GM20431 (cell line): Measurements from ENCODE around the gene CCBE1.
"Not testable (repeated sequence)": the region's sequence is repeated elsewhere in the genome, so short reads cannot be mapped to it uniquely, and the experiment has no call there.

Experiments
- in situ Hi-C: fragments of 300-500 bp; cut with MseI, MboI; formaldehyde crosslinking; loops from one replicate; pipeline ENCODE4 v1.15.0; 2020; ENCODE audit warnings: low sequenced_read_pairs; ENCODE audit not compliant: unreplicated experiment

The CCBE1 gene

DNA sequence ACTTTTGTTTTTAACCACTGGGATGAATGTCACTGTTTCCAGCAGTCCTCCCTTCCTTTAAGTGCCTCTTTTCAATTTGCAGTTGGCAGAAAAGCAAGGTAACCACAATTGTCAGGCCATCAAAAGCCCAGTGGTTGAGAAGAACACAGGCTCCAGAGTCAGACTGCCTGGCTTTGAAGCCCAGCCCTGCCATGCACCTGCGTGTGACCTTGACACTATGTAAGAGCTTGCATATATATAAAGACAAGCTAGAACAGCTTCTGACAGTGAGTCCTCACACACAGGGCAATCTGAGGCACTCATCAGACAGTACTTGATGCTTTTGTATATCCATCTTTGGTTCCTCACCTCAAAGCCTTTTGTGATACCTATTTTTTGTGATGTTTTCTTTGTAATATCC lies 11.0 kb downstream of the CCBE1 start:
- in situ Hi-C loops: no loop called here

DNA sequence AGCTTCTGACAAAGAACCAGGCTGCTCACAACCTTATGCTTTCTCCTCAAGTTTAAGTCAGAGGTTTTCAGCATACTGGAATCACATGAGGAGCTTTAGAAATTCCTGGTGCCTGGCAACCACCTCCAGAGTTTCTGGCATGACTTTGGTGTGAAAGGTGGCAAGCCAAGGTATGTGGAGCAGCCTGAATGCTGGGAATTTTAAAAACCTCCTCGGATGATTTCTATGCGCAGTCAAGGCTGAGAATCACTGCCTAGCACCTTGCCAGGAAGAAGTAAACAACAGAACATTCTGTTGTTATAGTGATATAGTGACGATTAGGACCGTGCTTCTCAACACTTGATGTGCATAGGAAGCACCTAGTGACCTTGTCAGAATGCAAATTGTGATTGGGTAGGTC lies 11.7 kb downstream of the CCBE1 start:
- in situ Hi-C loops: no loop called here

- in situ Hi-C loops: no loop called here
Observed at GRCh38 chr18:59684777-59685176, 12.4 kb downstream of the CCBE1 start.

DNA sequence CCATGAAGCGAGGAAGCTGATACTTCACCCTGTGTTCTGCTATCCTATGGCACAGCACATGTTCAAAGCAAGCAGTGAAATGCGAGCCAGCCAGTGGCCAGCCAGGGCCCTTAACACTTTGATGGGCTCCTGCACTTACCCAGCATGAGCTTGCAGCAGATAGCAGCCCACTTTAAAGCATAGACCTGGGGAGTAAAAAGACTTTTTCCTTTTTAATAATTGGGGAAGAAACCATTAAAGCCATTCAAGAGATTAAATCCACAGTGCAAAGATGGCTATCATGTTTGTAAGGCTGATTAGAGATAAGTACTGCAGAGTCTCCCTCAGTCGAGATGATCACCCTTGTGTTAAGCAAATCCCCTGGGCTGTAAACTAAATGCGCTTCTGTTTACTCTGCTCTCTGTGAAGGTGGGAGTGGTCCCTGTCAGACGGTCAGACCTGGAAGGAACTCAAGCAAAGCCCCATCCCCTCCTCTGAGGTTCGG lies 15.7 kb downstream of the CCBE1 start:
- in situ Hi-C loops: no loop called here

- in situ Hi-C loops: no loop called here
Observed at GRCh38 chr18:59681051-59681450, 16.2 kb downstream of the CCBE1 start.

- in situ Hi-C loops: no loop called here
Observed at GRCh38 chr18:59675346-59675745, 21.9 kb downstream of the CCBE1 start.

DNA sequence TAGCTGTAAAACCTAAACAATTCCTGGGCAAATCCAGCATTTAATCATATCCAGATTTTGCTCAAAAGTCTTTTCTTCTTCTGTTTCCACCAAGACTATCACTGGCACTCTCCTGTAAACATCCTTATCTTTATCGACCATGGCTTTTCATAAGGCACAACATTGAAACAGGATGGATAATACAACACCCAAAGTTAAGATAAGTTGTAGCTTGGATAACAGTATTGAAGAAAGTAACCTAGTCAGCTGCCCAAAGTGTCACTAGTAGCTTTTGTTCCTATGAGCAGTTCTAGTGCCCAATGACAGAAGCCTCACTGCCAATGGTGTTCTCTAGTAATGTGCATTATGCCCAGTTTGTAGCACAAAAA lies 22.3 kb downstream of the CCBE1 start:
- in situ Hi-C loops: no loop called here

DNA sequence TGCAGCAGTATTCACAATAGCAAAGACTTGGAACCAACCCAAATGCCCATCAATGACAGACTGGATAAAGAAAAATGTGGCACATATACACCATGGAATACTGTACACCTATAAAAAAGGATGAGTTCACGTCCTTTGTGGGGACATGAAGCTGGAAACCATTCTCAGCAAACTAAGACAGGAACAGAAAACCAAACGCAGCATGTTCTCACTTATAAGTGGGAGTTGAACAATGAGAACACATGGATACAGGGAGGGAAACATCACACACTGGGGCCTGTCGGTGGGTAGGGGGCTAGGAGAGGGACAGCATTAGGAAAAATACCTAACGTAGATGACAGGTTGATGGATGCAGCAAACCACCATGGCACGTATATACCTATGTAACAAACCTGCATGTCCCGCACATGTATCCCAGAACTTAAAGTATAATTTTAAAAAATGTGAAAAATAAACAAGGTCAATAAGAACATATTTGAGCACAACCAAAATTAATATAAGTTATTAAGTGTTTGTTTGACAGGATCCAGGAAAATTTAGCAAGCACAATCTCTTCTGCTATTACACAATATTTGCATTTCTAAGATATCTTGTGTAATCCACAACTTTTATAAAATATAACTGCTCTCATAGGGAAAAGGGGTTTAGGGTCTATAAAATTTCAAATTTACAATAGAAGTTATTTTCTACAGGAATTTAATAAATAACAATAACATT lies 22.9 kb downstream of the CCBE1 start:
- in situ Hi-C loops: no loop called here

DNA sequence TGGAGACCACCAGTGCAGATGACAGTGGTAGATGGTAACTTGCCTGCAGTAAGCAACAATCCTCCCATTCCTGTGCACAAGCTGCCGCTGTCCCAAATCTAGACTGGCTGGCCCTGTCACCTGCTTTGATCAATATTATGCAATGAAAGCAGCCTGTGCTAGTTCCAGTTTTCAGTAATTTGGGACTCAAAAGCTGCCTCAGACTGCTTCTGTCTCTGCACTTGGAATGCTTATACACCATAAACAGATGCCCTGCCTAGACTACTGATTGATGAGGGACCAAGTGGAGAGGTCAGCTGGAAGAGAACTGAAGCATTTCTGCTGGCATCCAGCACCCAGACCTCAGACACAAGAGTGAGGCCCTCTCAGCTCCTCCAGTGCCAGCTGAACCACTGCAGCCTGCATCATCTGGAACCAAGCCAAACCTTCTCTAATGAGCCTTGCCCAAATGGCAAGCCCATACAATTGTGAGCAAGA lies 24.9 kb downstream of the CCBE1 start:
- in situ Hi-C loops: no loop called here

- in situ Hi-C loops: no loop called here
Observed at GRCh38 chr18:59671551-59671950, 25.7 kb downstream of the CCBE1 start.

GRCh38 chr18:59669872-59670657 lies 27.2 kb downstream of the CCBE1 start:
- in situ Hi-C loops: no loop called here

DNA sequence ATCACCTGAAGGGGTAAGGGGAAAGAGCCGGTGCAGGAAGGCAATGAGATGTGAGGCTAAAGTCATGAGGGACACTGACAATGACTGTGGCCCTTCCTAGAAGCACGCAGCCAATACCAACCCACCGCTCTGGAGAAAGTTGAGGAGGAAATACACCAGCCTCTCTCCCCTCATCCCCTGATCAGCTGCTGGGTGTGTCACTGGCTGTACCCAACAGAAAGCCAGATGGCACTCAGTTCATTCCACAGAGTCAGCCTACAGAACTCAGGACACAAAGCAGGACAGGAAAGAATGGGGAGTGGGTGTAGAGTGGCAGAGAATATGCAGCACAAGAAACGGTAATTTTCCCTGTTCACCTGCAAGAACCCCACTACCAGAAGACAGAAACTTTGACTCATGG lies 29.7 kb downstream of the CCBE1 start:
- in situ Hi-C loops: no loop called here

GRCh38 chr18:59666007-59666402 lies 31.2 kb downstream of the CCBE1 start:
- in situ Hi-C loops: not testable (repeated sequence)

- in situ Hi-C loops: no loop called here
Observed at GRCh38 chr18:59665057-59666006, 31.9 kb downstream of the CCBE1 start.

GRCh38 chr18:59664329-59664728 lies 32.9 kb downstream of the CCBE1 start:
- in situ Hi-C loops: no loop called here

DNA sequence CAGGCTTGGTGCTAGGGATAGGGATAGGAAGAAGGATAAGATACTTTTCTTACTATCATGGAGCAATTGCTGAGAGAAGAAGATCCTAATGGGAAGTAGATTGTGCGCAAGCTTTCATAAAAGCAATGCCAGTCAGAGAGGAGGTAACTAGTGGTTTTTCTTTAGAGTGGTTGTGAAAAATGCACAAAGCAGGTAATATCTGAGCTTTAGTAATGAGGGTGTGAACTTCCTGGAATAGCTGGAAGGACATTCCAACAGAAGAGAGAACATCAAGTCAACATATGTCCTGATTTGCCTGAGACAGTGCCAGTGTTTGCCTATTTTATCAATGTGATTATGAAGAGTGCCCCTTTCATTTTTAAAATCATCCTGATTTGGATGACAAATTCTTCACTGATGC lies 34.1 kb downstream of the CCBE1 start:
- in situ Hi-C loops: no loop called here

DNA sequence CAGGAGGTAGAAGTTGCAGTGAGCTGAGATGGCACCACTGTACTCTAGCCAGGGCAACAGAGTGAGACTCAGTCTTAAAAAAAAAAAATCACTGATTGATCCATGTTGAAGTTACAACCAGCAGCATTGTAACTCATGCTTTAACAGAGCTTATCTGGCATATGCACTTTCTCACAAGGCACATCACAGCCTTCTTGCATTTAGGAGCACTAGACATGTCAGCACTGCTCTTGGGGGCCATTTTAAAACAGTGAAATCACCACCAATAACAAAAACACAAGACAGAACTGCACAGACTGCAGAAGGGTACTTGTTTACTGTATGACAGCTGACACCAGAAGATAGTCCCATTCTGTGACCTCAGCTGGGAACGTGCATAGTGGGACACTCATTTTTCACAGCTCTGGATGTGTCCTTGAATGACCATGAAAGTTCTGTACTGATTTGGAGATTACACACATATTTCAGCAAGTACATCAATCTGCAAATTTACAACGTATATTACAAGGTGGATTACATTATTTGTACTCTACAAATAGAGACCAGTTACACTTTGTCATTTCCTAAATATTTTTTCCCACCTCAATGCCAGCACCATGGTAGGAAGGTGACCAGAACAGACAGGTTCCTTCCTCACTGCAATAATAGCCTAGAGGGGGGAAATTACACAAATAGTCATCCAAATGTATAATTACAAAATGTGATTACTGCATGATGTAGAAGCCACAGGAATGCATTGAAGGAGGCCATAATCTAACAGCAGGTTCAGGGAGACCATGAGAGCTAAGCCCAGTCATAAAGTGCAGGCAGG lies 35.1 kb downstream of the CCBE1 start:
- in situ Hi-C loops: no loop called here

DNA sequence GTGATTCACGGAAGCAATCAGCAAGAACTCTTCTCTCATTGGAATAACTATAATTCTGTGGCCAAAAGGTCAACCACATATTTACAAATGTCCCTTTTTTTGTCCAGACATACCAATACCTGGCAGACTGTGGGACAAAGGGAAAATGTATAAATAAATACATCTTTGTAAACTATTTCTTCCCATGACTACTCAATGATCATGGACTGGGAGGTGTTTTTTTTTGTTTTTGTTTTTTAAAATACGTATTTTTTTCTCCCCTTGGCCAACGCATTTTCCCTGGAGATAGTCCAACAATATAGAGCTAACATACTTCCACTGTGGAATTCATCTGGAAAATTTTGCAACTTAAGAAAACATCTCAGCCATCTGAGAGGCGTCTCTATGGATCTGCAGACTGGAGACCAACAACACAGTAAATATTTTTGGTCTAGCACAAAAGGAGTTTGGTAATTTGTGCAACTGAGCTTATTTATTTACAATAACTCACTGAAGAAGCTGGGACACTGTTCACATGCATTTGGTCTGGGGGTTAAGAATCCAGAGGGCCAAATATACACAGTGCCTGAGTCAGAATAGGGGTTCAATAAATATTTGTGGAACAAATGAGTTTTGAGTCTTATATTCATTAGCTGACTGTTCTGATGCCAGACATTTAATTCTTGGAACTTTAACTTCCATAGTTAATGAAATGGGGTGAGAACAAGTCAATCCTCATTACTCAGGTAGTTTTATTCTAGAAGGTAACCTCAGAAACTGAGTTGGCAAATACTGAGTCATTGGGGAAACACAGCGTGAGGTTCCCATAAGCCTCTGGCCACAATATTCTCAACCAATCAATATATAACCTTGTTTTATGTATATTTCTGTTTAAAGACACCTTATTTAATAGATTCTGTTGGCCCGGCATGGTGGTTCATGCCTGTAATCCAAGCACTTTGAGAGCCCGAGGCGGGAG lies 36.2 kb downstream of the CCBE1 start:
- in situ Hi-C loops: no loop called here
